Heart left ventricle (tissue), 16 donors: ENCODE measurements around the gene ITGB3. TPM values are rescaled to one million over a fixed set of nuclear protein-coding genes. Genes with fewer than 3 reads are reported as not detected.

Source experiments
- ATAC-seq, 4 donors: fragments of 200-7000 bp; cut with Tn5 transposase; one replicate each; pipeline ENCODE4 v1.9.1; 2020 to 2022; ENCODE audit warnings: moderate library complexity in 4 of 4, mild to moderate bottlenecking in 3 of 4, moderate number of reproducible peaks in 1 of 4
- DNase-seq, 5 donors: peaks; one replicate each; pipeline ENCODE4 v3.0.0-alpha.2; 2020
- H3K27ac ChIP-seq, 12 donors: fragments of 200-600 bp; sonication (generic) in 4 of 12; one replicate each; pipeline versions ENCODE4 v1.5.0 to v1.8.0; 2016 to 2022; ENCODE audit warnings: mild to moderate bottlenecking in 2 of 12
- H3K27me3 ChIP-seq, 9 donors: fragments of 200-600 bp; sonication (generic) in 2 of 9; one replicate each; pipeline versions ENCODE4 v1.5.1 to v1.8.0; 2016 to 2022; ENCODE audit warnings: mild to moderate bottlenecking in 3 of 9
- H3K36me3 ChIP-seq, 9 donors: fragments of 200-600 bp; sonication (generic) in 2 of 9; one replicate each; pipeline versions ENCODE4 v1.5.0 to v1.8.0; 2018 to 2022; ENCODE audit warnings: mild to moderate bottlenecking in 2 of 9
- H3K4me1 ChIP-seq, 12 donors: fragments of 200-600 bp; sonication (generic) in 4 of 12; one replicate each; pipeline versions ENCODE4 v1.5.0 to v1.8.0; 2016 to 2022; ENCODE audit warnings: mild to moderate bottlenecking in 3 of 12
- H3K4me3 ChIP-seq, 12 donors: fragments of 200-600 bp; sonication (generic) in 4 of 12; one replicate each; pipeline versions ENCODE4 v1.5.0 to v1.8.0; 2017 to 2022; ENCODE audit warnings: mild to moderate bottlenecking in 9 of 12, moderate library complexity in 4 of 12
- H3K9me3 ChIP-seq, 12 donors: fragments of 200-600 bp; sonication (generic) in 4 of 12; one replicate each; pipeline versions ENCODE4 v1.5.0 to v1.8.0; 2016 to 2022; ENCODE audit warnings: mild to moderate bottlenecking in 1 of 12
- CTCF ChIP-seq, 12 donors: fragments of 200-600 bp; sonication (generic) in 4 of 12; IDR thresholded peaks; one replicate each; pipeline versions ENCODE4 v1.5.0 to v1.8.0; 2018 to 2022; ENCODE audit warnings: antibody characterized with exemption in 12 of 12, mild to moderate bottlenecking in 5 of 12
- POLR2A ChIP-seq, 2 donors: fragments of 450-650 bp; IDR thresholded peaks; one replicate each; pipeline ENCODE4 v1.6.1; 2017; ENCODE audit warnings: antibody characterized with exemption in 2 of 2, mild to moderate bottlenecking in 2 of 2, moderate library complexity in 2 of 2
- WGBS, 4 donors: extraction: QIAGEN DNeasy Blood & Tissue Kit in 2 of 4; methylation state at CpG; one replicate each; pipeline versions ENCODE4 v1.1.5 to v1.1.7; 2013 to 2018; 5-methylcytosine and 5-hydroxymethylcytosine counted together
- intact Hi-C, 10 donors: fragments of 100-400 bp; cut with DNase I; formaldehyde crosslinking; loops; one replicate each; pipeline versions ENCODE4 v1.11.1 to v1.14.2; 2022
- polyA plus RNA-seq, 2 donors: library from polyadenylated mRNA; stranded (reverse); fragments of 200-250 nt; gene quantifications; one replicate each; pipeline ENCODE4 v1.2.3, GENCODE V29; 2013
- total RNA-seq, 9 donors: library from RNA; depleted of rRNA in 2 of 9; stranded (reverse); fragments of >200 nt in 2 of 9; fragmentation: NEBNext Ultra II Directional in 3 of 9; extraction: Animal tissue kit (Norgen Biotek cat#: 25700) in 3 of 9; gene quantifications; one replicate each; pipeline versions ENCODE4 v1.1.0 to v1.2.4, GENCODE V29; 2016 to 2023
- donor health status: ischemic (EF 13 %, LVEDD 7.1; RV severe dilation, severe dysfunction).
- donor health status: healthy with polysubstance abuse.
- donor health status: DM: no; HTN: yes; CAD: no.
- donor health status: DM: no; HTN: no; CAD: no.
- donor health status: ischemic (EF 25% LVEDD 6.9; RV normal size, moderate dysfunction).
- donor health status: ischemic (EF 25% LVEDD 5.7; RV mildly dilated, moderate dysfunction).
- donor health status: healthy.
- donor health status: DM: yes; HTN: yes; CAD: no.
- donor health status: ischemic (EF 35%, LVEDD 5.7; RV mildly dilated, moderate dysfunction).
- donor health status: nonischemic (EF 11% LVEDD 7.7; RV severe dilation, severe dysfunction).
- donor health status: DM: yes; HTN: yes; CAD: no.
- donor health status: PGD.
- donor health status: ischemic (EF 29% LVEDD 5.4; RV normal size, mild dysfunction).
- donor health status: nonischemic (EF 23%, LVEDD 6.1; RV moderate dilation, normal function).

The ITGB3 gene
- total and polyA plus RNA-seq, 11 donors = 1.3 to 14.8 (median 4.8) TPM

GRCh38 chr17:47291242-47291873 is 37.7 kb downstream of the ITGB3 start:
- H3K4me3 ChIP-seq = no peak overlapping the region
- H3K36me3 ChIP-seq = peaks cover 0 to 35% (median 8%) of the 10 kb centered on the region in 9 donors
- H3K4me1 ChIP-seq = peaks cover 0 to 33% (median 7%) of the 10 kb centered on the region in 12 donors
- TF ChIP-seq CTCF (IDR thresholded peaks at IDR 0.05) = no peak
- no peak for TF ChIP-seq POLR2A (IDR thresholded peaks at IDR 0.05)
- no peak overlapping the region for H3K27ac ChIP-seq
- no peaks in the 10 kb centered on the region for H3K27me3 ChIP-seq
- intact Hi-C loops = no loop called here
- no peak for ATAC-seq
- DNase-seq = no peak
- no peaks in the 10 kb centered on the region for H3K9me3 ChIP-seq
- WGBS, 4 donors = 79 to 85% (median 83%) methylated on average over 8 of the region's 8 CpGs

- intact Hi-C loops = no loop called here
- H3K4me1 ChIP-seq = peaks cover 0 to 28% (median 7%) of the 10 kb centered on the region in 12 donors
- H3K36me3 ChIP-seq = peaks cover 0 to 31% (median 8%) of the 10 kb centered on the region in 9 donors
- 87 to 92% (median 90%) methylated on average over 8 to 14 of the region's 14 CpGs for WGBS, 4 donors
- no peaks in the 10 kb centered on the region for H3K9me3 ChIP-seq
- TF ChIP-seq CTCF (IDR thresholded peaks at IDR 0.05) (no peak), POLR2A (IDR thresholded peaks at IDR 0.05) (no peak)
- H3K27me3 ChIP-seq = no peaks in the 10 kb centered on the region
- DNase-seq (no peak), ATAC-seq (no peak)
- H3K4me3 ChIP-seq = no peak overlapping the region
- H3K27ac ChIP-seq = no peak overlapping the region
Observed at GRCh38 chr17:47292206-47292605, 38.6 kb downstream of the ITGB3 start.

- intact Hi-C loops = no loop called here
- no peaks in the 10 kb centered on the region for H3K27me3 ChIP-seq
- H3K9me3 ChIP-seq = no peaks in the 10 kb centered on the region
- DNase-seq = no peak
- WGBS, 4 donors = 72 to 88% (median 87%) methylated on average over 9 to 14 of the region's 14 CpGs
- peaks cover 0 to 27% (median 8%) of the 10 kb centered on the region in 9 donors for H3K36me3 ChIP-seq
- ATAC-seq = no peak
- peaks cover 0 to 23% (median 7%) of the 10 kb centered on the region in 12 donors for H3K4me1 ChIP-seq
- H3K27ac ChIP-seq = peak overlapping the region in 1 of 12 donors; percentile 28
- TF ChIP-seq CTCF (IDR thresholded peaks at IDR 0.05) (no peak), POLR2A (IDR thresholded peaks at IDR 0.05) (no peak)
- H3K4me3 ChIP-seq = no peak overlapping the region
Observed at GRCh38 chr17:47295037-47295873, 41.6 kb downstream of the ITGB3 start.

GRCh38 chr17:47295874-47296255 is 42.2 kb downstream of the ITGB3 start:
- 82 to 88% (median 87%) methylated on average over 5 to 6 of the region's 6 CpGs for WGBS, 4 donors
- Histone ChIP-seq H3K4me1 (peaks cover 0 to 23% (median 7%) of the 10 kb centered on the region in 12 donors), H3K27me3 (no peaks in the 10 kb centered on the region), H3K9me3 (peaks cover 0 to 3% (median 0%) of the 10 kb centered on the region in 12 donors), H3K4me3 (no peak overlapping the region), H3K27ac (peak overlapping the region in 1 of 12 donors; percentile 27), H3K36me3 (peaks cover 0 to 26% (median 7%) of the 10 kb centered on the region in 9 donors)
- intact Hi-C loops = no loop called here
- no peak for ATAC-seq
- no peak for DNase-seq
- no peak for TF ChIP-seq POLR2A (IDR thresholded peaks at IDR 0.05)
- TF ChIP-seq CTCF (IDR thresholded peaks at IDR 0.05) = no peak
